ENCODE results near the gene OST4. TPM values are rescaled to one million over a fixed set of nuclear protein-coding genes. Genes with fewer than 3 reads are reported as not detected.
"Not testable (repeated sequence)": the region's sequence is repeated elsewhere in the genome, so short reads cannot be mapped to it uniquely, and the experiment has no call there.

The OST4 gene
- total RNA-seq, 1 experiment from 2014 or later: 249 TPM

- DNase-seq (ENCODE audit: low read depth): no peak
Measured at GRCh38 chr2:27080140-27080469, 8.7 kb upstream of the OST4 start.

- no peak for DNase-seq (ENCODE audit: low read depth)
Measured at GRCh38 chr2:27079233-27080139, 8.0 kb upstream of the OST4 start.

- DNase-seq (ENCODE audit: low read depth): no peak
Measured at GRCh38 chr2:27078267-27079194, 7.1 kb upstream of the OST4 start, which contains the start of gene EMILIN1. Gene EMILIN1 (plus strand): TSS chr2:27078615. CDS start chr2:27079066, 451 bp downstream.

- DNase-seq (ENCODE audit: low read depth): no peak
Measured at GRCh38 chr2:27077231-27077630, 5.8 kb upstream of the OST4 start.

- no peak for DNase-seq (ENCODE audit: low read depth)
Measured at GRCh38 chr2:27076323-27076722, 4.9 kb upstream of the OST4 start.

GRCh38 chr2:27075566-27075871, 4.1 kb upstream of the OST4 start:
- not testable (repeated sequence) for DNase-seq (ENCODE audit: low read depth)

GRCh38 chr2:27074738-27075565, 3.5 kb upstream of the OST4 start:
- no peak for DNase-seq (ENCODE audit: low read depth)

GRCh38 chr2:27073782-27074181, 2.3 kb upstream of the OST4 start:
- DNase-seq (ENCODE audit: low read depth): no peak

GRCh38 chr2:27072920-27073319, 1.5 kb upstream of the OST4 start:
- DNase-seq (ENCODE audit: low read depth): no peak

GRCh38 chr2:27071990-27072830, 756 bp upstream of the OST4 start:
- DNase-seq (ENCODE audit: low read depth): peak; percentile 11

- no peak for DNase-seq (ENCODE audit: low read depth)
Measured at GRCh38 chr2:27070653-27071276, 689 bp downstream of the OST4 start.

GRCh38 chr2:27069961-27070618, 1.4 kb downstream of the OST4 start:
- no peak for DNase-seq (ENCODE audit: low read depth)

GRCh38 chr2:27069436-27069835, 2.0 kb downstream of the OST4 start:
- no peak for DNase-seq (ENCODE audit: low read depth)

GRCh38 chr2:27067385-27067784, 4.1 kb downstream of the OST4 start:
- DNase-seq (ENCODE audit: low read depth): no peak

- DNase-seq (ENCODE audit: low read depth): no peak
Measured at GRCh38 chr2:27065128-27065527, 6.3 kb downstream of the OST4 start.

GRCh38 chr2:27060323-27060722, 11.1 kb downstream of the OST4 start:
- no peak for DNase-seq (ENCODE audit: low read depth)

- no peak for DNase-seq (ENCODE audit: low read depth)
Measured at GRCh38 chr2:27059141-27059820, 12.2 kb downstream of the OST4 start.

- no peak for DNase-seq (ENCODE audit: low read depth)
Measured at GRCh38 chr2:27058210-27058609, 13.2 kb downstream of the OST4 start.

GRCh38 chr2:27057184-27057583, 14.3 kb downstream of the OST4 start:
- DNase-seq (ENCODE audit: low read depth): no peak
